ENCODE results near the gene COL6A1.
"Not testable (repeated sequence)": the region's sequence is repeated elsewhere in the genome, so short reads cannot be mapped to it uniquely, and the experiment has no call there.

COL6A1 gene

DNA sequence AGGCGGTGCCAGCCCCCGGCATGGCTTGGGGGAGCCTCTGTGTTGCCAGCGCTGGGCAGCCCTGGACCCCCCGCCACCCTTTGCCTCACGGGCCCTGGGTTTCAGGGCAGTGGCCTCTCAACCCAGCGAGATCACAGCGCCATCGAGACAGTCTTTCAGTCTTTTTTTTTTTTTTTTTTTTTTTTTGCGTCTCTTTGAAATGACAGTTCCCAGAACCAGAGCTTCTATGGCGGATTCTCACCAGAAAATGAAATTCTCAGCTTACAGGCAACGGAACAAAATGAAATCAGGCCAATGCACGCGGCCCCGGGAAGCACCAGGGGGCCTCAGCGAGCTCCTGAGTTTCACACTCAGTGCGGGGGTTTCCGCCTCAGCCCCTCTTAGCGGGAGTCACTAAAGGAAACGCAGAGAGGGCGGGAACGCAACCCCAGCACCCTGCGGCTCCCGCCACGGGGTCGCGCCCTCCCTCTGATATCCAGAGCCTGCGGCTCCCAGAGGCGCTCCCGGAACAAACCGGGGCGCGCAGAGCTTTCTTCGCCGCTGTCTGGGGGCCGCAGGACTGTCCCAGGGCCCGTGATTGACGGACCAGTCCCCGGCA is 8.0 kb upstream of the COL6A1 start:
- TF ChIP-seq, protein P1, sequence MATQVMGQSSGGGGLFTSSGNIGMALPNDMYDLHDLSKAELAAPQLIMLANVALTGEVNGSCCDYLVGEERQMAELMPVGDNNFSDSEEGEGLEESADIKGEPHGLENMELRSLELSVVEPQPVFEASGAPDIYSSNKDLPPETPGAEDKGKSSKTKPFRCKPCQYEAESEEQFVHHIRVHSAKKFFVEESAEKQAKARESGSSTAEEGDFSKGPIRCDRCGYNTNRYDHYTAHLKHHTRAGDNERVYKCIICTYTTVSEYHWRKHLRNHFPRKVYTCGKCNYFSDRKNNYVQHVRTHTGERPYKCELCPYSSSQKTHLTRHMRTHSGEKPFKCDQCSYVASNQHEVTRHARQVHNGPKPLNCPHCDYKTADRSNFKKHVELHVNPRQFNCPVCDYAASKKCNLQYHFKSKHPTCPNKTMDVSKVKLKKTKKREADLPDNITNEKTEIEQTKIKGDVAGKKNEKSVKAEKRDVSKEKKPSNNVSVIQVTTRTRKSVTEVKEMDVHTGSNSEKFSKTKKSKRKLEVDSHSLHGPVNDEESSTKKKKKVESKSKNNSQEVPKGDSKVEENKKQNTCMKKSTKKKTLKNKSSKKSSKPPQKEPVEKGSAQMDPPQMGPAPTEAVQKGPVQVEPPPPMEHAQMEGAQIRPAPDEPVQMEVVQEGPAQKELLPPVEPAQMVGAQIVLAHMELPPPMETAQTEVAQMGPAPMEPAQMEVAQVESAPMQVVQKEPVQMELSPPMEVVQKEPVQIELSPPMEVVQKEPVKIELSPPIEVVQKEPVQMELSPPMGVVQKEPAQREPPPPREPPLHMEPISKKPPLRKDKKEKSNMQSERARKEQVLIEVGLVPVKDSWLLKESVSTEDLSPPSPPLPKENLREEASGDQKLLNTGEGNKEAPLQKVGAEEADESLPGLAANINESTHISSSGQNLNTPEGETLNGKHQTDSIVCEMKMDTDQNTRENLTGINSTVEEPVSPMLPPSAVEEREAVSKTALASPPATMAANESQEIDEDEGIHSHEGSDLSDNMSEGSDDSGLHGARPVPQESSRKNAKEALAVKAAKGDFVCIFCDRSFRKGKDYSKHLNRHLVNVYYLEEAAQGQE (IDR thresholded peaks at IDR 0.05; ENCODE audit: insufficient replicate concordance, low read depth), result no peak
- TF ChIP-seq, protein P2, sequence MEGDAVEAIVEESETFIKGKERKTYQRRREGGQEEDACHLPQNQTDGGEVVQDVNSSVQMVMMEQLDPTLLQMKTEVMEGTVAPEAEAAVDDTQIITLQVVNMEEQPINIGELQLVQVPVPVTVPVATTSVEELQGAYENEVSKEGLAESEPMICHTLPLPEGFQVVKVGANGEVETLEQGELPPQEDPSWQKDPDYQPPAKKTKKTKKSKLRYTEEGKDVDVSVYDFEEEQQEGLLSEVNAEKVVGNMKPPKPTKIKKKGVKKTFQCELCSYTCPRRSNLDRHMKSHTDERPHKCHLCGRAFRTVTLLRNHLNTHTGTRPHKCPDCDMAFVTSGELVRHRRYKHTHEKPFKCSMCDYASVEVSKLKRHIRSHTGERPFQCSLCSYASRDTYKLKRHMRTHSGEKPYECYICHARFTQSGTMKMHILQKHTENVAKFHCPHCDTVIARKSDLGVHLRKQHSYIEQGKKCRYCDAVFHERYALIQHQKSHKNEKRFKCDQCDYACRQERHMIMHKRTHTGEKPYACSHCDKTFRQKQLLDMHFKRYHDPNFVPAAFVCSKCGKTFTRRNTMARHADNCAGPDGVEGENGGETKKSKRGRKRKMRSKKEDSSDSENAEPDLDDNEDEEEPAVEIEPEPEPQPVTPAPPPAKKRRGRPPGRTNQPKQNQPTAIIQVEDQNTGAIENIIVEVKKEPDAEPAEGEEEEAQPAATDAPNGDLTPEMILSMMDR (IDR thresholded peaks at IDR 0.05; ENCODE audit: insufficient read depth, low read length), result peak; percentile 44
- TF ChIP-seq GABPA (IDR thresholded peaks at IDR 0.05; ENCODE audit: low read depth), result no peak
- H3K27me3 ChIP-seq (ENCODE audit: insufficient read depth, poor library complexity, severe bottlenecking), result peaks cover 33% of the 10 kb centered on the region
- no peak for DNase-seq (ENCODE audit: low read depth in 1 of 2, low spot score in 1 of 2)
- H3K27ac ChIP-seq (replicated peaks), result no peak overlapping the region
- H3K4me3 ChIP-seq (replicated peaks; ENCODE audit: insufficient read depth, low read length), result peak overlapping the region; percentile 33

DNA sequence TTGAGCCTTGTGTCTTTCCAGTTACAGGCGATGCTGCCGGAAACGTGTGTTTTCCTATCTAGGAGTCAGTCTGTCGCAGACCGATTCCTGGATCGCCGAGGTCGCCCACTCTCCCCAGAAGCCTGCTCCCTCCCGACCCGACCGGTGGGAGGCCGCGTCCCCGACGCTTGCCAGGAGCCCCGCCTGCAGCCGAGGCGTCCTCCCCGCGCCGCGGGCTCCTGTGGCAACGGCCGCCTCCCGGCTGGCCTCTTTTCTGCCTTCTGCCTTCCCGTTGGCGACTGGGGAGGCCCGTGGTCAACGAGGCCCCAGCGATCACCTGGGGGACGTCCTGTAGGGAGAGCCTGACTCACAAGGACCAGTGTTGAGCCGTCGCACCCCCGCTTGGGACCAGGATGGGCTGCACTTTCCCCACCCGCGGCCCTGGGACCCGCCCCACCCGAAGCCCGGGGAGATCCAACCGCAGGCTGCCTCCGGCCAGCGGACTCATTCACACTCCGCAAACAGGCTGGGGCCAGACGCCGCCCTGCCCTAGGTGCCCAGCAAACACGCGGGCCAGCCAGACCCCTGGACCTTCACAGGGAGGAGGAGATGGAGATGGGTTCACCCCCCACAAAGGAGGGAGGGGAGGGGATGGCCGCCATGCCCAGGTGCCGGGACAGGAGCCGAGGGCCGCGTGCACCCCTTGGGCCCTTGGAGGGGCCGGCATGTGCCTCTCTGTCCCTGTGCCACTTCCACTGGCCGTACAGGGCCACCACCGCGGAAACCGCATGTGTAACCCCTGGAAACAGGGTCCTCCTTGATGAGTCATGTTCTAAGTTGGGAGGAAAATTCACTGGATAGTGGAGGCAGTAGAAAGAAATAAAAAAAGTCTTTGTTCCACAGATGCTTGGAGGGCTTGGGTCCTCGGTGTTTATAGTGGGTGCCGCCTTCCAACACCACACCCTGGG is 7.2 kb upstream of the COL6A1 start:
- H3K4me3 ChIP-seq (replicated peaks; ENCODE audit: insufficient read depth, low read length), result peak overlapping the region; percentile 33
- no peak for DNase-seq (ENCODE audit: low read depth in 1 of 2, low spot score in 1 of 2)
- TF ChIP-seq, protein P1 (IDR thresholded peaks at IDR 0.05; ENCODE audit: insufficient replicate concordance, low read depth), result no peak
- TF ChIP-seq SPI1 (IDR thresholded peaks at IDR 0.05; ENCODE audit: borderline replicate concordance, low read depth) (no peak), GABPA (IDR thresholded peaks at IDR 0.05; ENCODE audit: low read depth) (no peak), POLR2AphosphoS5 (IDR thresholded peaks at IDR 0.05; ENCODE audit: low read depth) (no peak)
- TF ChIP-seq, protein P2 (IDR thresholded peaks at IDR 0.05; ENCODE audit: insufficient read depth, low read length), result no peak
- no peak overlapping the region for H3K27ac ChIP-seq (replicated peaks)
- H3K27me3 ChIP-seq (ENCODE audit: insufficient read depth, poor library complexity, severe bottlenecking), result peaks cover 33% of the 10 kb centered on the region

DNA sequence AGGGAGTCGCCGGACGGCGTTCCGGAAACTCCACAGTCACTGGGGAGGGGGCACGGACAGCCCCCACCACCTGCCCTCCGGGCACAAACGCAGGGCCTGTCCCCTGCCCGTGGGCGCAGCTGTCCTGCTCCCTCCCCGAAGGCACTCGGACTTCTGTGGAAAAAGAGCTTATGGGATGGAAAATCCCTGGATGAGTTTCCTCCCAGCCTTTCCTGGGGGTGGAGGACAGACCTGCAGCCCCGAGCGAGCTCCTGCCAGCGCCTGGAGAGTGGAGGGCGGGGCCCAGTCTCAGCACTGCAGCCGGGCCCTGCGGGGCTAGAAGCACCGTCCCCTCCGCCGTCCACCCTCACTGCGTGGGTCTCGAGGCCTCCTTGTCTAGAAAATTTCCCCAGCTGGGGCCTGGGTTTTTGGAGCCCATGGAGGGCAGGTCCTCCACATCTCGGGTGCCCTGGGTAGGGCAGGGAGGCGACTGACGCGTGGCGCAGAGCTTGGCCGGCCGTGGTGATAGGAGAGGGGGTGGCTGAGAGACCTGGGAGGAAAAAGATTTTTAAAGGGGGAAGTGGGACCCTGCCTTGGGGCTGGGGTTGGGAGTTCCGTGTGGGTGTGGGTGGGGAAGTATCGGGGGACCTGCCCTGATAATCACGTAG is 6.4 kb upstream of the COL6A1 start:
- Histone ChIP-seq H3K27me3 (ENCODE audit: insufficient read depth, poor library complexity, severe bottlenecking) (peaks cover 33% of the 10 kb centered on the region), H3K27ac (replicated peaks) (no peak overlapping the region), H3K4me3 (replicated peaks; ENCODE audit: insufficient read depth, low read length) (no peak overlapping the region)
- no peak for DNase-seq (ENCODE audit: low read depth in 1 of 2, low spot score in 1 of 2)
- TF ChIP-seq POLR2AphosphoS5 (IDR thresholded peaks at IDR 0.05; ENCODE audit: low read depth) (no peak), SPI1 (IDR thresholded peaks at IDR 0.05; ENCODE audit: borderline replicate concordance, low read depth) (no peak), GABPA (IDR thresholded peaks at IDR 0.05; ENCODE audit: low read depth) (no peak)
- TF ChIP-seq, protein P2 (IDR thresholded peaks at IDR 0.05; ENCODE audit: insufficient read depth, low read length), result no peak
- TF ChIP-seq, protein P1 (IDR thresholded peaks at IDR 0.05; ENCODE audit: insufficient replicate concordance, low read depth), result no peak

DNA sequence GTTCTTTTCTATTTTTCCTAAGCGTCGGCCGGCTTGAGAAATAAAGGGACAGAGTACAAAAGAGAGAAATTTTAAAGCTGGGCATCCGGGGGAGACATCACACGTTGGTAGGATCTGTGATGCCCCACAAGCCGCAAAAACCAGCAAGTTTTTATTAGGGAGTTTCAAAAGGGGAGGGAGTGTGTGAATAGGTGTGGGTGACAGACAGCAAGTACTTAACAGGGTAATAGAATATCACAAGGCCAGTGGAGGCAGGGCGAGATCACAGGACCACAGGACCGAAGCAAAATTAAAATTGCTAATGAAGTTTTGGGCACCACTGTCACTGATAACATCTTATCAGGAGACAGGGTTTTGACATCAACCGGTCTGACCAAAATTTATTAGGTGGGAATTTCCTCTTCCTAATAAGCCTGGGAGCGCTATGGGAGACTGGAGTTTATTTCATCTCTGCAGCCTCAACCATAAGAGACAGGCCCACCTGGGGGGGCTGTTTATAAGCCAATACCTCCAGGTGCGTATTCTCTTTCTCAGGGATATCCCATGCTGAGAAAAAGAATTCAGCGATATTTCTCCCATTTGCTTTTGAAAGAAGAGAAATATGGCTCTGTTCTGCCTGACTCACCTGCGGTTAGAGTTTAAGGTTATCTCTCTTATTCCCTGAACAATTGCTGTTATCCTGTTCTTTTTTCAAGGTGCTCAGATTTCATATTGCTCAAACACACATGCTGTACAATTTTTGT is 5.7 kb upstream of the COL6A1 start:
- H3K27ac ChIP-seq (replicated peaks); DNase-seq (ENCODE audit: low read depth in 1 of 2, low spot score in 1 of 2); H3K4me3 ChIP-seq (replicated peaks; ENCODE audit: insufficient read depth, low read length): not testable (repeated sequence)
- H3K27me3 ChIP-seq (ENCODE audit: insufficient read depth, poor library complexity, severe bottlenecking), result peaks cover 33% of the 10 kb centered on the region
